Measurements from ENCODE around the gene FURIN.

- TF ChIP-seq ZNF843 (tag by site-specific recombination; IDR thresholded peaks at IDR 0.05) (no peak), ZNF707 (tag by site-specific recombination; IDR thresholded peaks at IDR 0.05) (no peak), ZNF133 (tag by site-specific recombination; IDR thresholded peaks at IDR 0.05) (no peak), SP2 (tag by site-specific recombination; IDR thresholded peaks at IDR 0.05) (no peak), YY1 (tag by site-specific recombination; IDR thresholded peaks at IDR 0.05) (no peak), ZNF645 (tag by site-specific recombination; IDR thresholded peaks at IDR 0.05) (no peak), ZNF561 (tag by site-specific recombination; IDR thresholded peaks at IDR 0.05; ENCODE audit: borderline replicate concordance) (no peak), ZNF747 (tag by site-specific recombination; IDR thresholded peaks at IDR 0.05) (no peak), ZFP41 (tag by site-specific recombination; IDR thresholded peaks at IDR 0.05; ENCODE audit: borderline replicate concordance) (no peak), BCL11B (tag by site-specific recombination; IDR thresholded peaks at IDR 0.05; ENCODE audit: low read depth) (no peak)
- TF ChIP-seq, protein P1, sequence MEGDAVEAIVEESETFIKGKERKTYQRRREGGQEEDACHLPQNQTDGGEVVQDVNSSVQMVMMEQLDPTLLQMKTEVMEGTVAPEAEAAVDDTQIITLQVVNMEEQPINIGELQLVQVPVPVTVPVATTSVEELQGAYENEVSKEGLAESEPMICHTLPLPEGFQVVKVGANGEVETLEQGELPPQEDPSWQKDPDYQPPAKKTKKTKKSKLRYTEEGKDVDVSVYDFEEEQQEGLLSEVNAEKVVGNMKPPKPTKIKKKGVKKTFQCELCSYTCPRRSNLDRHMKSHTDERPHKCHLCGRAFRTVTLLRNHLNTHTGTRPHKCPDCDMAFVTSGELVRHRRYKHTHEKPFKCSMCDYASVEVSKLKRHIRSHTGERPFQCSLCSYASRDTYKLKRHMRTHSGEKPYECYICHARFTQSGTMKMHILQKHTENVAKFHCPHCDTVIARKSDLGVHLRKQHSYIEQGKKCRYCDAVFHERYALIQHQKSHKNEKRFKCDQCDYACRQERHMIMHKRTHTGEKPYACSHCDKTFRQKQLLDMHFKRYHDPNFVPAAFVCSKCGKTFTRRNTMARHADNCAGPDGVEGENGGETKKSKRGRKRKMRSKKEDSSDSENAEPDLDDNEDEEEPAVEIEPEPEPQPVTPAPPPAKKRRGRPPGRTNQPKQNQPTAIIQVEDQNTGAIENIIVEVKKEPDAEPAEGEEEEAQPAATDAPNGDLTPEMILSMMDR (tag by site-specific recombination; IDR thresholded peaks at IDR 0.05), result no peak
- TF ChIP-seq, protein P2, sequence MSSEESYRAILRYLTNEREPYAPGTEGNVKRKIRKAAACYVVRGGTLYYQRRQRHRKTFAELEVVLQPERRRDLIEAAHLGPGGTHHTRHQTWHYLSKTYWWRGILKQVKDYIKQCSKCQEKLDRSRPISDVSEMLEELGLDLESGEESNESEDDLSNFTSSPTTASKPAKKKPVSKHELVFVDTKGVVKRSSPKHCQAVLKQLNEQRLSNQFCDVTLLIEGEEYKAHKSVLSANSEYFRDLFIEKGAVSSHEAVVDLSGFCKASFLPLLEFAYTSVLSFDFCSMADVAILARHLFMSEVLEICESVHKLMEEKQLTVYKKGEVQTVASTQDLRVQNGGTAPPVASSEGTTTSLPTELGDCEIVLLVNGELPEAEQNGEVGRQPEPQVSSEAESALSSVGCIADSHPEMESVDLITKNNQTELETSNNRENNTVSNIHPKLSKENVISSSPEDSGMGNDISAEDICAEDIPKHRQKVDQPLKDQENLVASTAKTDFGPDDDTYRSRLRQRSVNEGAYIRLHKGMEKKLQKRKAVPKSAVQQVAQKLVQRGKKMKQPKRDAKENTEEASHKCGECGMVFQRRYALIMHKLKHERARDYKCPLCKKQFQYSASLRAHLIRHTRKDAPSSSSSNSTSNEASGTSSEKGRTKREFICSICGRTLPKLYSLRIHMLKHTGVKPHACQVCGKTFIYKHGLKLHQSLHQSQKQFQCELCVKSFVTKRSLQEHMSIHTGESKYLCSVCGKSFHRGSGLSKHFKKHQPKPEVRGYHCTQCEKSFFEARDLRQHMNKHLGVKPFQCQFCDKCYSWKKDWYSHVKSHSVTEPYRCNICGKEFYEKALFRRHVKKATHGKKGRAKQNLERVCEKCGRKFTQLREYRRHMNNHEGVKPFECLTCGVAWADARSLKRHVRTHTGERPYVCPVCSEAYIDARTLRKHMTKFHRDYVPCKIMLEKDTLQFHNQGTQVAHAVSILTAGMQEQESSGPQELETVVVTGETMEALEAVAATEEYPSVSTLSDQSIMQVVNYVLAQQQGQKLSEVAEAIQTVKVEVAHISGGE (tag by site-specific recombination; conservative IDR thresholded peaks at IDR 0.05; ENCODE audit: low read depth), result no peak
Measured at GRCh38 chr15:90929246-90930019, 61.0 kb downstream of the FURIN start.

All from HEK293 (cell line).